OCI-LY3 (cell line): Measurements from ENCODE around the gene SARS1.

Experiments
- H2AFZ ChIP-seq: fragments of 200-600, 300-600 bp; shearing (Covaris generic); 2 replicates; pipeline ENCODE4 v1.6.0; 2014; ENCODE audit warnings: antibody characterized with exemption, low read depth, low read length
- H3K27ac ChIP-seq: fragments of 200-600, 300-600 bp; sonication (generic); 2 replicates; pipeline ENCODE4 v1.5.1; 2014; ENCODE audit warnings: mild to moderate bottlenecking, low read length, moderate library complexity, mixed read lengths
- H3K27me3 ChIP-seq: fragments of 200-600, 300-600 bp; sonication (generic); 2 replicates; pipeline ENCODE4 v1.6.1; 2014; ENCODE audit warnings: low read depth, low read length, mixed read lengths
- H3K36me3 ChIP-seq: fragments of 200-600, 300-600 bp; sonication (generic); replicated peaks from 2 replicates; pipeline ENCODE3; 2014; ENCODE audit warnings: low read depth, low read length, mixed read lengths
- H3K4me1 ChIP-seq: fragments of 300-600, 200-600 bp; sonication (generic); 2 replicates; pipeline ENCODE4 v1.6.1; 2014; ENCODE audit warnings: low read length, mixed read lengths
- H3K4me2 ChIP-seq: fragments of 200-600, 300-600 bp; sonication (generic); 2 replicates; pipeline ENCODE4 v1.6.1; 2014; ENCODE audit warnings: low read length, mixed read lengths
- H3K4me3 ChIP-seq: fragments of 300-600, 200-600 bp; sonication (generic); 2 replicates; pipeline ENCODE4 v1.5.1; 2014; ENCODE audit warnings: antibody characterized with exemption, mild to moderate bottlenecking, low read length, moderate library complexity
- H3K79me2 ChIP-seq: fragments of 300-600, 200-600 bp; shearing (Covaris generic); 2 replicates; pipeline ENCODE4 v1.6.1; 2014; ENCODE audit warnings: mild to moderate bottlenecking, low read length, mixed read lengths
- H3K9ac ChIP-seq: fragments of 300-600, 200-600 bp; shearing (Covaris generic); 2 replicates; pipeline ENCODE4 v1.6.0; 2014; ENCODE audit warnings: mild to moderate bottlenecking, low read length, moderate library complexity
- H3K9me3 ChIP-seq: fragments of 200-600, 300-600 bp; shearing (Covaris generic); 2 replicates; pipeline ENCODE4 v1.6.1; 2014; ENCODE audit warnings: low read length, mixed read lengths; ENCODE audit not compliant: insufficient read depth
- H4K20me1 ChIP-seq: fragments of 200-600, 300-600 bp; sonication (generic); 2 replicates; pipeline ENCODE4 v1.6.1; 2016; ENCODE audit warnings: low read length, mixed read lengths; ENCODE audit not compliant: insufficient read depth
- CTCF ChIP-seq: fragments of 200-600, 300-600 bp; sonication (generic); IDR thresholded peaks from 2 replicates; pipeline ENCODE4 v1.5.1; 2014; ENCODE audit warnings: antibody characterized with exemption, low read length, low read depth
- EZH2phosphoT487 ChIP-seq: fragments of 200-600 bp; shearing (Covaris generic); IDR thresholded peaks from 2 replicates; pipeline ENCODE4 v1.6.1; 2018; ENCODE audit warnings: antibody characterized with exemption, mixed run types, low read depth

The SARS1 gene

DNA sequence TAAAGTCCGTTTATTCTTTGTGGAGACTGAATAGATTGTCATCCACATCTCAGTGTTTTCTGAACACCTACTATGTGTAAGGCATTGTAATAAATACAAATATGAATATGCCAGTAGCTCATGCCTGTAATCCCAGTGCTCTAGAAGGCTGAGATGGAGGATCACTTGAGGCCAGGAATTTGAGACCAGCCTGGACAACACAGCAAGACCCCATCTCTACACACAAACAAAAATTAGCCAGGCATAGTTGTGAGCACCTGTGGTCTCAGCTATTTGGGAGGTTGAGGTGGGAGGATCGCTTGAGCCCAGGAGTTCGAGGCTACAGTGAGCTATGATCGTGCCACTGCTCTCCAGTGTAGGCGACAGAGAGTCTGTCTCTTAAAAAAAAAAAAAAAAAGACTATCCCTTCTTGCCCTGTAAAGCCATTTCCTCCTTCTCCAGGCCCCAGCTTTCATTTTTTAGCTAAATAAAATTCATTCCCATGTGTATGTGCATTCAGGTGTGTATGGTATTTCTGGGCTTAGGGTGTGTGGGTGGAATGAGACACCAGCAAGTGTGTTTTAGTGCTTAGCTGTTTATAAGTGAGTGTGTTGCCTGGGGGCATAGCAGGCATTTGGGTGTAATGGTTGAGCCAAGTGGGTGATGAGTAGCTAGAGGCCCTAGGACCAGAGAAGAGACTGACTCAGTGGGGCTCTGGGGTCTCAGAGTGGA, 43.4 kb downstream of the SARS1 start:
- Histone ChIP-seq H3K79me2 (no peaks in the 10 kb centered on the region), H3K27me3 (no peaks in the 10 kb centered on the region), H3K4me1 (no peaks in the 10 kb centered on the region), H3K9me3 (no peaks in the 10 kb centered on the region), H3K27ac (no peak overlapping the region), H3K9ac (no peak overlapping the region), H3K4me3 (no peak overlapping the region), H3K36me3 (no peaks in the 10 kb centered on the region), H4K20me1 (no peaks in the 10 kb centered on the region), H2AFZ (no peak overlapping the region), H3K4me2 (no peak overlapping the region)
- TF ChIP-seq EZH2phosphoT487 (no peak), CTCF (no peak)

- H3K4me2 ChIP-seq, result no peak overlapping the region
- no peak overlapping the region for H3K27ac ChIP-seq
- no peaks in the 10 kb centered on the region for H3K36me3 ChIP-seq
- no peak overlapping the region for H2AFZ ChIP-seq
- H3K9ac ChIP-seq, result no peak overlapping the region
- no peaks in the 10 kb centered on the region for H3K4me1 ChIP-seq
- no peak overlapping the region for H3K4me3 ChIP-seq
- H3K79me2 ChIP-seq, result no peaks in the 10 kb centered on the region
- no peaks in the 10 kb centered on the region for H3K9me3 ChIP-seq
- H3K27me3 ChIP-seq, result no peaks in the 10 kb centered on the region
- H4K20me1 ChIP-seq, result no peaks in the 10 kb centered on the region
- TF ChIP-seq EZH2phosphoT487 (no peak), CTCF (no peak)
These were observed 44.1 kb downstream of the SARS1 start for GRCh38 chr1:109257682-109258421.

DNA sequence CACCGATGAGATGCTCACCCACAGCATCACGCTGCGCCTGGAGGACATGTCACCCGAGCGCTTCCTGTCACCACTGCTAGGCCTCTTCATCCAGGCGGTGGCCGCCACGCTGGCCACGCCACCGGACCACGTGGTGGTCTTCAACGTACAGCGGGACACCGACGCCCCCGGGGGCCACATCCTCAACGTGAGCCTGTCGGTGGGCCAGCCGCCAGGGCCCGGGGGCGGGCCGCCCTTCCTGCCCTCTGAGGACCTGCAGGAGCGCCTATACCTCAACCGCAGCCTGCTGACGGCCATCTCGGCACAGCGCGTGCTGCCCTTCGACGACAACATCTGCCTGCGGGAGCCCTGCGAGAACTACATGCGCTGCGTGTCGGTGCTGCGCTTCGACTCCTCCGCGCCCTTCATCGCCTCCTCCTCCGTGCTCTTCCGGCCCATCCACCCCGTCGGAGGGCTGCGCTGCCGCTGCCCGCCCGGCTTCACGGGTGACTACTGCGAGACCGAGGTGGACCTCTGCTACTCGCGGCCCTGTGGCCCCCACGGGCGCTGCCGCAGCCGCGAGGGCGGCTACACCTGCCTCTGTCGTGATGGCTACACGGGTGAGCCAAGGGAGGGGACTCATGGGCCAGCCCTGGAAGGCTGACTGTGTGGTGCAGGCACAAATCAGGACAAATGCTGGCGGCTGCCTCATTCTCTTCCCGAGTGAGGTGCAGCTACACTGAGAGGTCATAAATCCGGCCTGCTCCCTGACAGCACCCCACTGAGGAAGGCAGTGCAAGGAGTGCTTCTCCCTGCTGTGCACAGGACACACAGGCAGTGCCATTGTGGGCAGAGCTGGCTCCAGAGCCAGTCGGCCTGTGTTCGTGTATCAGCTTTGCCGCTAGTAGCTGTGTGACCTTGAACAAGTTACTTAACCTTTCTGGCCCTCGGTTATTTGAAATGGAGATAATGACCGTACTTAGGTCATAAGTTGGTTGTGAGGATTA, 45.1 kb downstream of the SARS1 start:
- Histone ChIP-seq H3K9ac (no peak overlapping the region), H2AFZ (no peak overlapping the region), H3K4me3 (no peak overlapping the region), H3K9me3 (no peaks in the 10 kb centered on the region), H3K27ac (no peak overlapping the region), H3K27me3 (no peaks in the 10 kb centered on the region), H4K20me1 (no peaks in the 10 kb centered on the region), H3K79me2 (no peaks in the 10 kb centered on the region), H3K4me1 (no peaks in the 10 kb centered on the region), H3K4me2 (no peak overlapping the region), H3K36me3 (no peaks in the 10 kb centered on the region)
- no peak for TF ChIP-seq CTCF
- no peak for TF ChIP-seq EZH2phosphoT487
